IPS-NIHi7 (cell line): ENCODE results near the gene DNAJC15.
"Not testable (repeated sequence)": the region's sequence is repeated elsewhere in the genome, so short reads cannot be mapped to it uniquely, and the experiment has no call there.

ENCODE experiments used
- DNase-seq: peaks from one replicate; pipeline ENCODE4 v3.0.0; 2012; ENCODE audit warnings: mixed read lengths; ENCODE audit errors: extremely low spot score

Gene DNAJC15

GRCh38 chr13:43003729-43004128 lies 19.7 kb upstream of the DNAJC15 start:
- no peak for DNase-seq

GRCh38 chr13:43005460-43006236 lies 17.7 kb upstream of the DNAJC15 start:
- DNase-seq: no peak

GRCh38 chr13:43006893-43007631 lies 16.3 kb upstream of the DNAJC15 start:
- DNase-seq: no peak

GRCh38 chr13:43008596-43008995 lies 14.8 kb upstream of the DNAJC15 start:
- no peak for DNase-seq

- no peak for DNase-seq
Measured at GRCh38 chr13:43009506-43009905, 13.9 kb upstream of the DNAJC15 start.

- DNase-seq: no peak
Measured at GRCh38 chr13:43014162-43014561, 9.2 kb upstream of the DNAJC15 start.

- DNase-seq: no peak
Measured at GRCh38 chr13:43016226-43016625, 7.2 kb upstream of the DNAJC15 start.

GRCh38 chr13:43019811-43020210 lies 3.6 kb upstream of the DNAJC15 start:
- DNase-seq: no peak

GRCh38 chr13:43020794-43021193 lies 2.6 kb upstream of the DNAJC15 start:
- no peak for DNase-seq

- no peak for DNase-seq
Measured at GRCh38 chr13:43021926-43022670, 1.3 kb upstream of the DNAJC15 start.

- DNase-seq: no peak
Measured at GRCh38 chr13:43022934-43023288, 475 bp upstream of the DNAJC15 start.

GRCh38 chr13:43026262-43026661 lies 2.9 kb downstream of the DNAJC15 start:
- no peak for DNase-seq

GRCh38 chr13:43030548-43030947 lies 7.2 kb downstream of the DNAJC15 start:
- no peak for DNase-seq

- DNase-seq: no peak
Measured at GRCh38 chr13:43031881-43032280, 8.5 kb downstream of the DNAJC15 start.

- no peak for DNase-seq
Measured at GRCh38 chr13:43033038-43033437, 9.7 kb downstream of the DNAJC15 start.

- DNase-seq: no peak
Measured at GRCh38 chr13:43036351-43037250, 13.2 kb downstream of the DNAJC15 start.

- DNase-seq: no peak
Measured at GRCh38 chr13:43039966-43040365, 16.6 kb downstream of the DNAJC15 start.

- not testable (repeated sequence) for DNase-seq
Measured at GRCh38 chr13:43040581-43041368, 17.4 kb downstream of the DNAJC15 start.

- no peak for DNase-seq
Measured at GRCh38 chr13:43041369-43041921, 18.1 kb downstream of the DNAJC15 start.

- no peak for DNase-seq
Measured at GRCh38 chr13:43042410-43042921, 19.1 kb downstream of the DNAJC15 start.
